ENCODE data around the gene GAD1.
A peak's percentile ranks its signal among the peaks of the same experiment; 100 is the strongest.

Gene GAD1

GRCh38 chr2:170778900-170779299 is 37.8 kb upstream of the GAD1 start:
- no peak for TF ChIP-seq CTCF (conservative IDR thresholded peaks at IDR 0.05)
- TF ChIP-seq ZFX (IDR thresholded peaks at IDR 0.05) = no peak
- no peak overlapping the region for H3K27ac ChIP-seq

- no peak overlapping the region for H3K27ac ChIP-seq
- TF ChIP-seq CTCF (conservative IDR thresholded peaks at IDR 0.05) (no peak), ZFX (IDR thresholded peaks at IDR 0.05) (no peak)
These were observed 37.4 kb upstream of the GAD1 start for GRCh38 chr2:170779304-170779703.

- TF ChIP-seq CTCF (conservative IDR thresholded peaks at IDR 0.05) (no peak), ZFX (IDR thresholded peaks at IDR 0.05) (no peak)
- no peak overlapping the region for H3K27ac ChIP-seq
These were observed 34.0 kb upstream of the GAD1 start for GRCh38 chr2:170782673-170783072.

GRCh38 chr2:170783549-170783948 is 33.1 kb upstream of the GAD1 start:
- no peak overlapping the region for H3K27ac ChIP-seq
- TF ChIP-seq ZFX (IDR thresholded peaks at IDR 0.05) (no peak), CTCF (conservative IDR thresholded peaks at IDR 0.05) (no peak)

GRCh38 chr2:170798996-170799395 is 17.7 kb upstream of the GAD1 start:
- TF ChIP-seq CTCF (conservative IDR thresholded peaks at IDR 0.05) (no peak), ZFX (IDR thresholded peaks at IDR 0.05) (no peak)
- H3K27ac ChIP-seq = no peak overlapping the region

GRCh38 chr2:170806548-170806947 is 10.1 kb upstream of the GAD1 start:
- TF ChIP-seq ZFX (IDR thresholded peaks at IDR 0.05) = no peak
- TF ChIP-seq CTCF (conservative IDR thresholded peaks at IDR 0.05) = no peak
- no peak overlapping the region for H3K27ac ChIP-seq

- no peak overlapping the region for H3K27ac ChIP-seq
- TF ChIP-seq ZFX (IDR thresholded peaks at IDR 0.05) = no peak
- TF ChIP-seq CTCF (conservative IDR thresholded peaks at IDR 0.05) = peak; percentile 75
These were observed 3.7 kb upstream of the GAD1 start for GRCh38 chr2:170812710-170813600.

Measured in C4-2B (cell line).